ELF-1 (cell line): ENCODE measurements around the gene PRR12.
A peak's percentile ranks its signal among the peaks of the same experiment; 100 is the strongest.

Experiments
- DNase-seq: peaks from one replicate; pipeline ENCODE4 v3.0.0-alpha.2; 2016; ENCODE audit warnings: low read depth, low spot score

PRR12 gene

GRCh38 chr19:49565261-49565660 is 25.7 kb upstream of the PRR12 start:
- no peak for DNase-seq

DNA sequence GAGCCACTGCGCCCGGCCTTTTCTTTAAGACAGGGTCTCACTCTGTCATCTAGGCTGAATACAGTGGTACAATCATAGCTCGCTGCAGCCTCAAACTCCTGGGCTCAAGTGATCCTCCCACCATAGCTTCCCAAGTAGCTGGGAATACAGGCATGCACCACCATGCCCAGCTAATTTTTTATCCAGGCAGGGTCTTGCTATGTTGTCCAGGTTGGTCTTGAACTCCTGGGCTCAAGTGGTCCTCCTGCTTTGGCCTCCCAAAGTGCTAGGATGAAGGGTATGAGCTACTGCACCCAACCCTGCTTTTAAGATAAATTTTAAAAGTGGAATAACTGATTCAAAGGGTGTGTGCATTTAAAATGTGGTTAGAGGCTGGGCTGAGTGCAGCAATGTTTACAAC is 24.7 kb upstream of the PRR12 start:
- no peak for DNase-seq

DNA sequence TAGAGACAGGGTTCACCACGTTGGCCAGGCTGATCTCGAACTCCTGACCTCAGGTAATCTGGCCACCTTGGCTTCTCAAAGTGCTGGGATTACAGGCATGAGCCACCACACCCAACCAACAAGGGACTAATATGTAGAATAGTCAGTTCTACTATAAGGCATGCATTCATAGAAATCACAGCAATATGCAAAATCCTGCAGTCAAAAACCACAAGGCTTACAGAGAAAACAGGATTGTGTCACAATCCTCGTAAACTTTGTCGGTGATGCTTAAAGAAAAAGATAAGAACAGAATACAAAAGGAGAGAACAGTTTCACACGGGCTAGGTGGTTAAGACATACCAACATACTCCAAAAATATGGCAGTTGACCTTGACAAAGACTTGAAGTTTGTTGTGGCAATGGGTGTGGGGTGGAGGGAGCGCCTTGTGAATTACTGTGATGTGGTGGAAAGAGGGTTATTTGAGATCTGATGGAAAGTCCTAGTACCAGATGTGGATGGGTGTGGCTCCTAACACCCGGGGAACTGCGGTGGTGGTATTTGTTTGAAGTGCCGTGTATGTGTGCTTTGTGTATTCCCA is 23.0 kb upstream of the PRR12 start:
- no peak for DNase-seq

GRCh38 chr19:49570138-49570856 is 20.7 kb upstream of the PRR12 start:
- DNase-seq: peak; percentile 84

DNA sequence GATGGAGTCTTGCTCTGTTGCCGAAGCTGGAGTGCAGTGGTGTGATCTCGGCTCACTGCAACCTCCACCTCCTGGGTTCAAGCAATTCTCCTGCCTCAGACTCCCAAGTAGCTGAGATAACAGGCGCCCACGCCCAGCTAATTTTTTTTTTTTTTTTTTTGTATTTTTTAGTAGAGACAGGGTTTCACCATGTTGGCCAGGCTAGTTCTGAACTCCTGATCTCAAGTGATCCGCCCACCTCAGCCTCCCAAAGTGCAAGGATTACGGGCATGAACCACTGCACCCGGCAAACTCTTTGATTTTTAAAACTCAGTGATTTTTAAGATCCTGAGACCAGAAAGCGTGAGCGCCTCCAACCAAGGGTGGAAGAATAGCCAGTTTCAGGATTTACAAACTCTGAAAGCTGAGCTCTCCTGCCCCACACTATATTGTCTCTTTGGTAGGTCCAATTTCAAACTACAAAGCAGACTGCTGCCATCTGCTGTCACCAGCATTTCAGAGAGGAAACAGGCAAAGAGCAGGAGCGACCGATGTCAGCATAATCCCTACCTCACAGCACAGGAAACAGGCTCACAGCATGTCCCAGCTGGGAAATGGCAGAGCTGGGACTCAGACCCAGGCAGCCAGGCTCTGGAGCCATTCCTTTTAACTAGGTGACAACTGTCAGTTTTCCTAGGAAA is 19.8 kb upstream of the PRR12 start:
- DNase-seq: peak; percentile 72

DNA sequence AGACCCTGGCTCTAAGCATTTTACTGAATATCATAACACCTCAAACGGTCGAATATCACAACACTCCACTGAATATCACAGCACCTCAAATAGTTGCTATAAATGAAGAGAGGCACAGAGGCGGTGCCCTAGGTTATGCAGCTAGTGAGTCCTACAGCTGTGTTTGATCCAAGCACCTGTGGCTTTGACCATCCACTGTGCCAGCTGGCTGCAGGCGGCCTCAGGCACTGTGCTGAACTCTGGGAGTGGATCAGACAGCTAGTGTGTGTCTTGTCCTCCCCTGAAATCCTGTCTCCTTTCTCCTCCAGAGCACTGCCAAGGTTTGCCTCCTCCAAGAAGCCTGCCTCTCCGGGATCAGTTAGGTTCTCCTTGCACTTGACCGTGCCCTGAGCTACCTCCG is 18.0 kb upstream of the PRR12 start:
- no peak for DNase-seq

- DNase-seq: no peak
Observed at GRCh38 chr19:49573425-49573824, 17.6 kb upstream of the PRR12 start.

- DNase-seq: no peak
Observed at GRCh38 chr19:49574206-49574755, 16.7 kb upstream of the PRR12 start.

- DNase-seq: no peak
Observed at GRCh38 chr19:49579193-49579592, 11.8 kb upstream of the PRR12 start.

DNA sequence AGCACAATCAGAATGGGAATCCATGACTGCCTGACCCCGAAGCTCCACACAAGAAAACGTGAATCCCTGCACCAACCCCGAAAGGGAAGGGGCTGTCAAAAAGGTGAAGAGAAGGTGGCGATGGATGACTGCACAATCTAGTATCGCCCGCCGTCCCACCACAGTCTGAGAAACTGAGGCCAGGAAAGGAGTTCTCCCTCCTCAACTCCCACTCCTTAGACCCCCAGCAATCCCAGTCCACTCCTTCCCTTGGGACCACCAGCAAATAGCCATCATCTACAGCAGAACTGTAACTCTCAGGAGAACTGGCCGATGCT is 11.1 kb upstream of the PRR12 start:
- DNase-seq: no peak

DNA sequence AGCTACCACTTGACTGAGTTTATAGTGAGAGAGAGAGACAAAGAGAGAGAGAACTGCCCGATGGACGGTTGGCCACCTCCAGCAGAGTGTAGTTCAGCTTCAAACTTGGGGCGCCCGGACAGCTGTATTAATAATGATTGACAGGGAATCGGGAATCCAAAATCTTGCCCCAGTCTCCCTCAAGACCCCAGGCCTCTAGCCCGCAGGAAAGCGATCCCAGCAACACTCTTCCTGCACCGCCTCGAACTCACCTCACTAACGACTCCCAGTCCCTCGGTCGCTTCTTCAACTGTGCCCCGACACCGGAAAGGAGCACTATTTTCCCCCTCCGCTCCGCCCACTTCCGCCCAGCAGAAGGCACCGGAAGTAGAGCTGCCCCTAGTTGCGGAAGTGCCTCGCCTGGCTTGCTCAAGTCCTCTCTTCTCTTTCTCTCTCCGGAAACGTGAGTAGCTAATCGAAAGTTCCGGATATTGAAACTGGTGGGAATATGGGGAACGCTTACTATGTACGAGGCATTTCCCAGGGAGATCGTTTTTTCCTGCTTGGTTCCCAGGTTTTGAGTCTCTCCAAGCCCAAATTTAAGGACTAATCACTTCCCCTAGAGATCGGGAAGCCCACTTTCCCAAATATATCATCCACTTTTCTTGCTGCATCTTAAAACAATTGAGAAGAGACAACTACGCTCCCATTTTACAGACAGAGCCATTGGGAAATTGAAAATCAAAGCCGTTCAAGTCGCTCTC is 10.5 kb upstream of the PRR12 start, which contains the start of gene NOSIP:
NOSIP (minus strand) TSS at position 293 of the 743 bp plus-strand sequence. CDS start 19,865 bp downstream, outside the sequence.
- peak; percentile 96 for DNase-seq

DNA sequence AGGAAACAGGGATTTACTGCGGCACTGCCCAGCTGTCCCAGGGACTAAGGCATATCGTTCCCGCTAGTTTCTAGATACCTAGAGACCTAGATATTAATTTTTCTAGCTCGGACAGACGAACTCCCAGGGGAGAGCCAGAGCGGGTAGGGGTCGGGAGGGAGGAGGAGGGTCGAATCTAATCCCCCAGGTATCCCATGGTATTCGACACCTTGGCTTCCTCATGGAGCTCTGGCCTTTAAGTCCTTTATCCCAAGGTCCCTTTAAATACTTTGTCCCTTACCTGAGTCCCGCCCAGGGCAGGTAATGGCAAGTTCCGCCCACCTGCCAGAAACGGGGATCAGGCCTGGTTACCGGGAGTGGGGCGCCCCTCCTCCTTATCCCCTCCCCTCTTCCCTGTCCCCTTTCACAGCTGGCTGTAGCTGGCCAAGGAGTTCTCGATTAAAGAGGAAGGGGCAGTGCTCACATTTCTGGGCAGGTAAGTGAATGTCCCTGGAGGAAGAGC is 9.9 kb upstream of the PRR12 start, which contains the start of gene PRRG2:
PRRG2 (plus strand) TSS at position 310 of the 502 bp plus-strand sequence. CDS start 1,904 bp downstream, outside the sequence.
- DNase-seq: no peak

GRCh38 chr19:49583239-49583638 is 7.7 kb upstream of the PRR12 start:
- no peak for DNase-seq

DNA sequence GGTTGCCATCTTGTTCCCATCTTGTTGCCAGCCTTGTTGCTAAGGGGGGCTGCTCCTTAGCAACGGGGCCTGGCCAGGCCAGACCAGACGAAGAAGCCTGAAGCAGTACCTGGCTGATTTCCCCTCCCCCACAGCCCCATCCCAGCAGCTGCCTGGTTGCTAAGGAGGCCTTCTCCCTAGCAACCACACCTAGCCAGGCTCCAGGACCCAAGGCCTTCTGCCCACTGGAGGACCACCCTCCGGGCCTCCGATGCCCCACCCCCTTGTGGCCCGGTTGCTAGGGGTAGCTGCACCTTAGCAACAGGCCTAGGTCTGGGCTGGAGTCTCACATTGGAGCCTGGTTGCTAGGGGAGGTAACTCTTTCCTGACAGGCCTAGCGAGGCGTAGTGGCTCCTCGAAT is 6.0 kb upstream of the PRR12 start:
- peak; percentile 93 for DNase-seq

DNA sequence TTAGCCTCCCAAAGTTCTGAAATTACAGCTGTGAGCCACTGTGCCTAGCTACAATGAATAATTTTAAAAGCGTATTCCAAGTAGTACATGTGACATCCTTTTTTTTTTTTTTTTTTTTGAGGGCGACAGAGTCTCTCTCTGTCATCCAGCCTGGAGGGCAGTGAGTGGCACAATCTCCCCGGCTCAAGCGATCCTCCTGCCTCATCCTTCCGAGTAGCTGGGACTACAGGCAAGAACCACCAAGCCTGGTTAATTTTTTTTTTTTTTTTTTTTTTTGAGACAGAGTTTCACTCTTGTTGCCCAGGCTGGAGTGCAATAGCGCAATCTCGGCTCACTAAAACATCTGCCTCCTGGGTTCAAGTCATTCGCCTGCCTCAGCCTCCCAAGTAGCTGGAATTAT is 3.8 kb upstream of the PRR12 start:
- DNase-seq: no peak

DNA sequence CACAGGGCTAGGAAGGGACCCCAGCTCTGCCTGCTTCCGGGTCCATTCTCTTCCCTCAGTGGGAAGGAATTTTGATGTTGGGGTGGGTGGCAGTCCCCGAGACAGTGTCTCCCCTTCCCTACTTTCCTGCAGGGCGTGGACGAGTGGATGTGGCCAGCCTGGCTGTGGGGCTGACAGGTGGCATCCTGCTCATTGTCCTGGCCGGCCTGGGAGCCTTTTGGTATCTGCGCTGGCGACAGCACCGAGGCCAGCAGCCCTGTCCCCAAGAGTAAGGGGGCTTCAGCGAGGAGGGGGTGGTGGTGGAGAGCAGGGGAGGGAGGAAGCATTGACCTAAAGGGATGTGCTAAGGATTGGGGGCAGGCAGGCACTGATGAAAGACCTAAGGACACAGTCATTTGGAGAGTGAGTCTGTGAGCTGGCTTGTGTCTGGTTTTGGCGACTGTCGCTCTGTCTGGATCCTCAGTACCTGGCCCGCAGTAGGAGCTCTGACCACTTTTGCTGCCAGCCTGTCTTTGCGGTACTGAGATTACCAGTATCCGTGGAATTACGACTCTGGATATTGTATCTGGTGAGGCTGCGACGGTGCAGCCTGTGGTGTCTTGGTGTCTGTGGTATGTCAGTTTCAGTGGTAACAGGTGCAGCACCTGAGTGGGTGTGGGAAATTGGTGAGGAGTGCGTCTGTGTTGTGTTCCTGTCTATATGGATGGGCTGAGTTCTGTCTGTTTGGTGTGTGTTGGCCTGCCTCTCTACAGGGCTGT is 2.4 kb upstream of the PRR12 start:
- no peak for DNase-seq

GRCh38 chr19:49589502-49589905 is 1.5 kb upstream of the PRR12 start:
- no peak for DNase-seq

GRCh38 chr19:49590071-49590970 is 661 bp upstream of the PRR12 start:
- DNase-seq: peak; percentile 99

DNA sequence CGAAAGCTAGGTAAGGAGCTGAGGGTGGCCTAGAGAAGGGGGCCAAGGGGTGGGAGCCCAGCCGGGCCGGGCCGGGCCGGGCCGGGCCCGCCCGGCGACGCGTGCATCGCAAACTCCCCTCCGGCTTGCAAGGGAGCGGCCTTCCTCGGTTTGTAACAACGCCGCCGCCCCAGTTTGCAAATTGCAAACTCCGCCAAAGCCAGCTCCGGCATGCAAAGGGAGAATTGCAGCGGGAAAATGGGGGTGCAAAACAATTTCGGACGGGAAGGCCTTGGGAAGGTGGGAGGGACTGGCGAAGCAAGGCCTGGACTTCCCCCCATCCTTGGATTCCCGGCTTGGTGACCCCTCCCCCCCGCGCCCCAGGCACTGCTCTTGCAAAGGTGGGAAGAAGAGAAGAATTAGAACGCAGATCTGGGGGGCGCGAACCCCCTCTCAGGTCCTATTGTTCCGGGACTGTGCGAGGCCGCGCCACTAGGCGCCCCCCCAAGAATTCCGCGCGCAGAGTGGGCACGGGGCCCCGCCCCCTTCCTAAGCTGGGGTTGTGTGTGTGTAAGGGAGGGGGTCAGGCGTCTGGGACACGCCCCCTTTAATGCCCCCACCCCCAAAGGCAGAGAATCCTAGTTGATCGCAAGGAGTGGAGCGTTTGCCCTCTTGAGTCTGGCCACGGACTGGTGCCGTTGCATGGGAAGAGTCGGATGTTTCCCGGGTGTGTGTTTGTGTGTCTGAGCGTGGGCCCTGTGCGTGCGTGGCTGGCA is 926 bp downstream of the PRR12 start:
- DNase-seq: peak; percentile 79
